ENCODE results near the gene STH. TPM values are rescaled to one million over a fixed set of nuclear protein-coding genes. Genes with fewer than 3 reads are reported as not detected.

STH gene
- total and polyA plus RNA-seq, 7 donors: 0.25 to 2.0 (median 0.26) TPM; not detected in 4

- no peak for ATAC-seq
- intact Hi-C loops (cut with DNase I): no loop called here
- WGBS, 3 donors: 73 to 85% (median 80%) methylated on average over 6 of the region's 6 CpGs
Measured at GRCh38 chr17:45951941-45952340, 47.1 kb upstream of the STH start.

DNA sequence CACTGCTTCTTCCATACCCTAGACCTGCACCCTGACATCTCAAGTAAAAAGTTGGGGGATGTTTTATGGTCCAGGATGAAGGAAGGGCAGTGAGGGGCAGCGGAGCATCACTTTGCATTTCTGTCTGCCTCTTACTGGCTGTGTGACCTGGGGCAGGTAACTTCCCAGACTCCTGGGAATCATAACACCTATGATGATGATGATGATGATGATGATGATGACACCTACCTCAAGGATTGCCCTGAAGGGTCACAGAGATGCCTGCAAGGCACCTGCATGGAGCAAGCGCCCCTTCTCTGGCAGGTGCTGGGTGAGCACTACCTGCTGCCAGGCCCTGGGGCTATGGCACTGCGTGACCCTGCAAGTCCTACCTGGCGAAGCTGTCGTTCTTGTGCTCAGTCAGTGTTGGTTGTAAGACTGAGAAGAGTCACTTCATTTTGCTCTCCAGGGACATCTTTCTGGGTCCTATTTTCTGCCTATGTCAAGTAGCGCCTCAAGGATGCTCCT is 46.2 kb upstream of the STH start:
- H3K4me3 ChIP-seq: no peak overlapping the region
- ATAC-seq: no peak
- WGBS, 3 donors: 95 to 98% (median 95%) methylated on average over 6 of the region's 6 CpGs
- H3K36me3 ChIP-seq (ENCODE audit: insufficient read depth in 1 of 2, low read depth in 1 of 2): no peaks in the 10 kb centered on the region
- peaks cover 15% of the 10 kb centered on the region for H3K4me1 ChIP-seq
- TF ChIP-seq CTCF (IDR thresholded peaks at IDR 0.05): no peak
- H3K27me3 ChIP-seq (ENCODE audit: insufficient read depth in 3 of 3, low read length in 2 of 3): no peaks in the 10 kb centered on the region
- intact Hi-C loops (cut with DNase I): no loop called here
- H3K27ac ChIP-seq: no peak overlapping the region
- no peak for DNase-seq
- H3K9me3 ChIP-seq: no peaks in the 10 kb centered on the region

More at GRCh38 chr17:45951941-45952340, 47.1 kb upstream of the STH start:
- no peak for DNase-seq
- no peak overlapping the region for H3K27ac ChIP-seq
- no peaks in the 10 kb centered on the region for H3K27me3 ChIP-seq (ENCODE audit: insufficient read depth in 3 of 3, low read length in 2 of 3)
- H3K4me3 ChIP-seq: no peak overlapping the region
- H3K4me1 ChIP-seq: peaks cover 17% of the 10 kb centered on the region
- no peak for TF ChIP-seq CTCF (IDR thresholded peaks at IDR 0.05)
- H3K36me3 ChIP-seq (ENCODE audit: insufficient read depth in 1 of 2, low read depth in 1 of 2): no peaks in the 10 kb centered on the region
- no peaks in the 10 kb centered on the region for H3K9me3 ChIP-seq

DNA sequence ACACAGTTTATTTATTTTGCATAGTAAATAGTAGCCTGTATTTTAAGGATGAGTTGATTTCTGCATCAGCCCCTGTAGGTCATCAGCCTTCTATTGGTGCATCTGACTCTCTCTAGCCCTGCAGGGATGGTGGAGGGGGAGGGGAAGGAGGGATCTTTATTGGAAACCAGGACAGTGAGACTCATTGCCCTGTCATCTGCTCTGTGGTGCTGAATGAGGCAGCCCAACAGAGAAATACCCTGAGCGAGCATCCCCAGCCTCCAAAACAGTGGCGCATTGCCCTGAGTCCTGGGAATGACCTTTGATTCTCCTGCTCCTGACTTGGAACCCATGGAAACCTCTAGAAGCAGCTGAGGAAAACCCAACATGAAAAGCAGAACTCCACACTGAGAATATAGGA is 45.5 kb upstream of the STH start:
- no peaks in the 10 kb centered on the region for H3K9me3 ChIP-seq
- no peak overlapping the region for H3K27ac ChIP-seq
- no peaks in the 10 kb centered on the region for H3K36me3 ChIP-seq (ENCODE audit: insufficient read depth in 1 of 2, low read depth in 1 of 2)
- peak in 2 of 4 donors; percentile 34 to 50 for ATAC-seq
- H3K4me1 ChIP-seq: peaks cover 9% of the 10 kb centered on the region
- no peak for TF ChIP-seq CTCF (IDR thresholded peaks at IDR 0.05)
- whole genome bisulfite sequencing, 3 donors: 87 to 95% (median 88%) methylated on average over 2 of the region's 2 CpGs
- no peak overlapping the region for H3K4me3 ChIP-seq
- no peak for DNase-seq
- H3K27me3 ChIP-seq (ENCODE audit: insufficient read depth in 3 of 3, low read length in 2 of 3): no peaks in the 10 kb centered on the region
- intact Hi-C loops (cut with DNase I): no loop called here

- no peaks in the 10 kb centered on the region for H3K9me3 ChIP-seq
- WGBS, 3 donors: 74 to 87% (median 78%) methylated on average over 11 of the region's 11 CpGs
- DNase-seq (no peak), ATAC-seq (no peak)
- intact Hi-C loops (cut with DNase I): no loop called here
- no peaks in the 10 kb centered on the region for H3K4me1 ChIP-seq
- no peaks in the 10 kb centered on the region for H3K36me3 ChIP-seq (ENCODE audit: insufficient read depth in 1 of 2, low read depth in 1 of 2)
- no peak overlapping the region for H3K4me3 ChIP-seq
- no peak overlapping the region for H3K27ac ChIP-seq
- TF ChIP-seq CTCF (IDR thresholded peaks at IDR 0.05): no peak
- no peaks in the 10 kb centered on the region for H3K27me3 ChIP-seq (ENCODE audit: insufficient read depth in 3 of 3, low read length in 2 of 3)
Measured at GRCh38 chr17:45954914-45955313, 44.1 kb upstream of the STH start.

- ATAC-seq (no peak), DNase-seq (no peak)
- 76 to 78% (median 77%) methylated on average over 10 of the region's 10 CpGs for WGBS, 3 donors
- no peaks in the 10 kb centered on the region for H3K4me1 ChIP-seq
- H3K9me3 ChIP-seq: no peaks in the 10 kb centered on the region
- H3K27ac ChIP-seq: no peak overlapping the region
- no peaks in the 10 kb centered on the region for H3K36me3 ChIP-seq (ENCODE audit: insufficient read depth in 1 of 2, low read depth in 1 of 2)
- H3K27me3 ChIP-seq (ENCODE audit: insufficient read depth in 3 of 3, low read length in 2 of 3): no peaks in the 10 kb centered on the region
- intact Hi-C loops (cut with DNase I): no loop called here
- no peak for TF ChIP-seq CTCF (IDR thresholded peaks at IDR 0.05)
- no peak overlapping the region for H3K4me3 ChIP-seq
Measured at GRCh38 chr17:45955326-45955725, 43.7 kb upstream of the STH start.

All from psoas muscle (tissue), 8 donors.